DMS53 treated with DMSO at 0.1 percent for 48 hours (cell line): ENCODE data around the gene EXOC3L1.

Experiments used
- DNase-seq: peaks from one replicate; lab custom pipeline; 2025; ENCODE audit not compliant: unreplicated experiment; lab: John Stamatoyannopoulos, UW

Gene EXOC3L1

DNA sequence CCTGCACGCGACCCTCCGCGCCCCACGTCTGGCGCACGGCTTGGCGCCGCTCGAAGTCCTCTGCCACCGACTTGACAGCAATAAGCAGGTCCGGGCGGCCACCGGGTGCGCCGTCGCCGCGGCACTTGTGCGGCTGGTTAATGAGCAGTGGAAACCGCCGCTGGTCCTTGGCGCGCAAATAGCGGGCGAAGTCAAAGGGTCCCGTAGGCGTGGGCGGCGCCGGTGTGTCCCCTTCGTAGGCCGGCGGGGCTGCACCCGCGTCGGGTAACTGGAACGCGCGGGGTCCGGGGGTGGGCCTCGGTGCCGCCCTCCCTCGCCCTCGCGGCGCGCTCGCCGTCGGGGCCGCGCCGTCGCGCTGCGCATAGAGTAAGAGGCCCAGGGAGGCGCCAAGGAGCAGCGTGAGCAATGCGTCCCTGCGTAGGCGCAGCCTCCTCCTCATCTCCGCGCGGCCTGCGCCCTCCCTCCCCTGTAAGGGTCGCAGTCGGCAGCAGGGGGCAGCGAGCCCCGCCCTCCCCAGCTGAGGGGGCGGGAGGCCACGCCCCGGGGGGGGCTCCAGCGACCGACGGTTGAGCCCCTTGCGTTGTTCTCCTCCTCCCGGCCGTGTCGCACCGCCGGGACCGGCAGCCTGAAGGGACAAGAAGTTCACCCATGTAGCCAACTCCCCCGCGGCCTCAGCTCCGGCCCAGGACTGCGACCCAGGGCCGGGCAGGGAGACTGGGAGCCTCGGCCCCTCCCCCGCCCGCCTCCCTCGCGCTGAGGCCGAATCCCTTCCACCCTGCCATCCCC is 39.7 kb downstream of the EXOC3L1 start:
- DNase-seq = no peak

DNA sequence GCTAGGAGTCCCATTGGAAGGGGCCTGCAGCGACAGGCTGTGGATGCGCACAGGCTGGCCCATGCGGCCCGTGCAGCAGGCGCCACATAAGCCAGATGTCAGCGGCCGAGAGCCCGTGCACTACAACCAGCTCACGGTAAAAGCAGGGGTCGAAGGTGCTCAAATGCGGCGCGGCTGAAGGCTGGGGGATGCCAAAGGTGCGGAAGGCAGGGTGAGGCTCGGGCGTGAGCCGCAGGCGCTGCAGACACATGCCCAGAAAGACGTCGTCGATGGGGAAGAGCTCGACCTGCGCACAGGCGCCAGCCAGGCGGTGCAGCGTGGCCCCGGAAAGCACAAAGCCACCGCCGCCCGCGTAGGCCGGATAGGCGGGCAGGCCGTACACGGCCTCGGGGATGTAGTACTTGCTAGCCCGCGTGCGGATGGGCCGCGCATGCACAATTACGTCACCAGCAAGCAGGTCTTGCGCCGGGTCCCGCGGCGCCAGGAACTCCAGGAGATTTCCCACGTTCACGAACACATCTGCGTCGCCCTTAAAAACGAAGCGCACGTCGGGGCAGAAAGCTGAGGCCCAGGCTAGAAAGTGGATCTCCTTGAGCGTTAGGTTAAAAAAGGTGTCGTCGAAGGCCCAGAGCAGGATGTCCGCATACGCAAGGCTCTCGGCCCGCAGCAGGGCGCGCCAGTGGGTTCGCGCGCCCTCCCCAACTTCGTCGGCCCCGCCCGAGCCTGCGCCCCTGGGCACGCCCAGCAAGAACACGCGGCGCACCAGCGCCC is 40.5 kb downstream of the EXOC3L1 start:
- no peak for DNase-seq

DNA sequence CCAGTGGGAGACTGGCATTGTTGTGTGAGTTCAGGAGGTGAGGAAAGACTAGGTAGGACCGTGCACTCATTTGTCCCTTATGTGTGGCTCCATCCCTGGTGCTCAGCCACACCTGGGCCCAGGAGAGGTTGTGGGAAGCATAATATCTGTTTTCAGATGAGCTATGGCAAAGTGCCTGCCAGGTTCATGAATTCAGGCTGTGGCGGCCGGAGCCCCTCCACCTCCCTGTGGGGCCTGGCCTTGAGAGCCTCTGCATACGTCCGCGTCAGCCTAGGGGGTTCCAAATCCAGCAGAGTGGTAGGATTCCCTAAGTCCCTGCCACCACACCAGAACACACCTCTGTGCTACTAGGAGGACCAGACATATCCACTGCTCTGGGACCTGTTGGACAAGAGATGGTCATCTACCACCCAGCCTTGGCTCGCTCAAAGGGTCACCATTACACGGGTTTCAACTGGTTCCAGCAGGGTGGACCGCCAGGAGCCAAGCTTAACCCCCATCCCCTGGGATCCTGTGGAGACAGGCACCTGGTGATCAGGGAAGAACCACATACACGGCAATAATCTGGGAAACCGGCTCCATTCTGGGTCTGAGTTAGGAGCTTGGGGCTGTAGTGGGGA is 41.2 kb downstream of the EXOC3L1 start:
- DNase-seq = no peak

GRCh38 chr16:67148221-67148620 is 41.7 kb downstream of the EXOC3L1 start:
- DNase-seq = no peak

GRCh38 chr16:67147437-67148140 is 42.3 kb downstream of the EXOC3L1 start:
- no peak for DNase-seq

GRCh38 chr16:67146523-67147357 is 43.2 kb downstream of the EXOC3L1 start:
- no peak for DNase-seq

GRCh38 chr16:67145746-67146145 is 44.2 kb downstream of the EXOC3L1 start:
- DNase-seq = no peak

DNA sequence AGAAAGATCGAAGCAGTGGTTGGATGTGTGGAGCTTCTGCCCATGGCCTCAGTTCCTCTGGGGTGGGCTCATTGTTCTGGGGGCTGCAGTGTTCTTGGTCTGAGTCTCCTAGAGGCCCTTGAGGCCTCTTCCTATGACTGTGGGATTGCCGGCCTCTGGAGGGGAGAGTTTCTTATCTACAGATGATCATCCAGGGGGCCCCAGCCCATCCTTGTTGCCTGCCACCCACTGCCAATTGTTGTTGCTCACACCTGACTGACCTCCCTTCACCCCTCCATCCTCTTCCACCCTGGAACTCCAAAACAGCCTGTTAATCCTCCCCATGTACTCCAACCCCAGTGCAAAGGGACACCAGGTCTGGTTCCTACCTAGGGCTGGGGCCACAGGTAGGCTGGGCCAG is 45.0 kb downstream of the EXOC3L1 start:
- no peak for DNase-seq

DNA sequence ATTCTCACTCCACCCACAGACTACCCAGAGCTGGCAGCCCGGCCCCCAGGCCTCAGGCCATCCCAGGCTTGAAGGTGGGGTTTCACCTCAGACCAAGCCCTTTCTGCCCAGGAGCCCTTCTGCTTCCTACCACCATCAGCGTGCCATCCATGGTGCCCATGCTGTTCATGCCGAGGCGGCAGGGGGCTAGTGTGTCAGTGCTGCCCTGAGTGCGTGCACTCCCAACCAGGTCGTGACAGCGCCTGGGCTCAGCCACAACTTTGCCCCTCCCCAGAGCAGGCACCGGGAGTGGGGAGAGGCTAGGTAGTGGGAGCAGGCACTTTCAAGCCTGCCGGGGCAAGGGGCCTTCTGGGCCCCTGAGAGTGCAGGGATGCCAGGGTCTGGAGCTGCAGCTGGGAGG is 47.6 kb downstream of the EXOC3L1 start:
- DNase-seq = no peak

DNA sequence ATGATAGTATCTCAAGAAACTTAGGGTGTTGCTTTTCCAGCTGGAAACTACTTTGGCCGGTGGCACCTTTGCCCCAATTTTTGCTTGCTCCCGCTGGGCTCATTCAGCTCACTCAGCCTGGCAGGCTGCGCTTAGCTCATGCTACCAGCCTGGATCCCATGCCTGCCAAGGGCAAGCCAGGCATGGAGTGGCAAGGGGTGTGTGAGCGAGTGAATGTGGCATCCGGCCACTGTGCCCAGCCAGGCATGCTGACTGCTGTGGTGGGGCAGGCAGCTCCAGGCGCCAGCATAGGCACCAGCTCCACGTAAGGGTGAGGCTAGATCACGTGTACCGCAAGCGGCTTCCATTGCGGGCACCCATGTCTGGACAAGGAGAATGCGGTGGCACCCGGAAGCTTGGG is 48.5 kb downstream of the EXOC3L1 start:
- no peak for DNase-seq

DNA sequence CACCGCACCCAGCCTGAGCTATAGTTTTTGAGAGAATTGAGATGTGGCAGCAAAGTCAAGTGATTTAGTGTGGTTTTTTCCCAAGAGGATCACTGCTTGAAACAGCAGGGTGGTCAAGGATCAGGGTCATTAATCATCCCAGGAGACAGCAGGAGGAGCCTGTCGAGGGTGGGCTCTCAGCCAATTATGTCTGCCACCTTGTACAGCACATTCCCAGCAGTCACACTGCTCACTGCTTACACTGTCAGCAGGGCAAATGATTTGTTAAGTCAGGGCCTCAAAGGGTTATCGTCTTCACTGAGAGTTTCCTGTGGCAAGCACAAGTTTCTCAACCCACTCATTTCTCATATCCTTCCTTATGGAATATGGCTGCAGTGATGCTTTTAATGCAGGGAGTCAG is 52.3 kb downstream of the EXOC3L1 start:
- DNase-seq = no peak
